H54 (cell line): ENCODE measurements around the gene LYSET.
A peak's percentile ranks its signal among the peaks of the same experiment; 100 is the strongest.

Source experiments
- DNase-seq: peaks from one replicate; pipeline ENCODE4 v3.0.0; 2011; ENCODE audit warnings: low spot score, mixed read lengths; ENCODE audit not compliant: insufficient read length
- FAIRE-seq: peaks from 3 replicates; lab custom pipeline; 2011; peaks lifted over from hg19 to GRCh38; lab: Jason Lieb, UNC
- POLR2A ChIP-seq: IDR thresholded peaks from 2 replicates; pipeline ENCODE4 v1.6.1; 2011; ENCODE audit warnings: low read depth, mild to moderate bottlenecking, low read length

Gene LYSET

DNA sequence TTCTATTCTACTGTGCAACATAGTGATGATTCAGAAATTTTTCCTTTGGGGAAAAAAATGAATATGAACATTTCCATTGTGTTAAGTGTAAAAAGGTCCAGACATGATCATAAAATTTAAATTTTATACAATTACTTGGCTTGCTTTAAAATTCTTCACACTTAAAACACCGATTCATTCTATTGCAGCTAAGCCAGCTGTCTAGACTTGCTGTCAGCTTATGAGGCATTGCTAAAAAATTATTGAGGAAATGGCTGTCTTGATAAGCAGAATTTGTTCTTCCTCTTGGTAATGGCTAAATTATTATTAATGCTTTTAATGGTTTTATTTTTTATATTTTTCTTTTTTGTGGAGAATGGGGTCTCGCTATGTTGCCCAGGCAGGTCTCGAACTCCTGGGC lies 1.8 kb downstream of the LYSET start:
- no peak for DNase-seq
- TF ChIP-seq POLR2A, result no peak
- no peak for FAIRE-seq

GRCh38 chr14:93195316-93195999 lies 10.3 kb downstream of the LYSET start:
- TF ChIP-seq POLR2A, result no peak
- DNase-seq (no peak), FAIRE-seq (no peak)

DNA sequence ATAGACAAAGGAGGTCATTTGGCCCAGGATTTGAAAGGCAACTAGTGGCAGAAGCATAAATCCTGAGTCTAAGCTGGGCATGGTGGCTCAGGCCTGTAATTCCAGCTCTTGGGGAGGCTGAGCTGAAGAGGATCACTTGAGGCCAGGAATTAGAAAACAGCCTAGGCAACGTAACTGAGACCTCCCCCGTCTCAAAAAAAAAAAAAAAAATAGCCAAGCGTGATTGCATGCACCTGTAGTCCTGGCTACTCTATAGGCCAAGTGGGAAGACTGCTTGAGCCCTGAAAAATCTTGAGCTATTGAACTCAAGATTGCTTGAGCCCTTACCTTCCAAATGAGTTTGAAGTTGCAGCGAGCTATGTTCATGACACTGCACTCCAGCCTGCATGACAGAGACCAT lies 13.9 kb downstream of the LYSET start:
- no peak for DNase-seq
- FAIRE-seq, result no peak
- no peak for TF ChIP-seq POLR2A

DNA sequence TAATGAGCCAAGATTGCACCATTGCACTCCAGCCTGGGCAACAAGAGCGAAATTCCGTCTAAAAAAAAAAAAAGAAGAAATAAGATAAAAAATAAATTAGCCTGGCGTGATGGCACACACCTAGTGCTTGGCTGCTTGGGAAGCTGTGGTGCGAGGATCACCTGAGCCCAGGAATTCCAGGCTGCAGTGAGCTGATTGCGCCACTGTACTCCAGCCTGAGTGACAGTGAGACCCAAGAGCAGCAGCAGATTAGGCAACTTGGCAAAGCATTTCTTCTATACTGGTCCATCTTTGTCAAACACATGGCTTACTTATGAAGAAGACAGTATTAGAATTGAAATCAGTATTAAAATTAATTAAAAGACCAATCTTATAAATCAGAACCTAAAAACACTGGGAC lies 15.4 kb downstream of the LYSET start:
- FAIRE-seq, result no peak
- TF ChIP-seq POLR2A, result no peak
- DNase-seq, result no peak

- DNase-seq, result no peak
- TF ChIP-seq POLR2A, result no peak
- no peak for FAIRE-seq
These were observed 16.1 kb downstream of the LYSET start for GRCh38 chr14:93201155-93201704.

DNA sequence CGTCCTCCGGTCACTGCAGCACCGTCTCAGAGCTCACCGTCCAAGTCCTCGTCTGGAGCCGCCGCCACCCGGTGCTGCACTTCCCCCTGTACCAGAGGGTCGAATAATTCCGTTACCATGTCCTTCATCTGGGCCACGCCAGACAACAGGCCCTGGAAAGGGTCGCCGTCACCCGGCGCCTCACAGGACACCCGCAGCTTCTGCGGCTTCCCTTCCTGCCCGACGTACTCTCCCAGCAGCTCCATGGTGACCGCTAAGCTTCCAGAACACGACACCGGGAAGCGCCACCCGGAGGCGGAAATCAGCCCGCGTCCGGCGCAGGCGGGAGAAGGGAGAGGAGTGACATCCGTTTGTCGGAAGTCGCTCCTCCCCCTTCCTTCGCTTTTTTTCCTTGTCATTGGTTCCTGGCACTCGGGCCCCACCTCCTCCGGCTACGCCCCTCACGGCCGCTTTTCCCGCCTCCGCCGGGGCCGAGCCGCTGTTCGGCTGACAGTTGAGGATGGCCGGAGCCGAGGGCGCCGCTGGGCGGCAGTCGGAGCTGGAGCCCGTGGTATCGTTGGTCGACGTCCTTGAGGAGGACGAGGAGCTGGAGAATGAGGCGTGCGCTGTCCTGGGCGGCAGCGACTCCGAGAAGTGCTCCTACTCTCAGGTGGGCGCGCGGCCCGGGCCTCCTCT lies 21.8 kb downstream of the LYSET start, which contains the start of the genes GON7 and UBR7:
GON7 (minus strand) TSS at position 273 of the 675 bp plus-strand sequence; CDS start at position 245, 28 bp downstream.
UBR7 (plus strand) TSS at position 464 of the 675 bp plus-strand sequence; CDS start at position 500, 36 bp downstream.
- peak; percentile 97 for FAIRE-seq
- TF ChIP-seq POLR2A, result peak; percentile 52
- DNase-seq, result peak; percentile 83

DNA sequence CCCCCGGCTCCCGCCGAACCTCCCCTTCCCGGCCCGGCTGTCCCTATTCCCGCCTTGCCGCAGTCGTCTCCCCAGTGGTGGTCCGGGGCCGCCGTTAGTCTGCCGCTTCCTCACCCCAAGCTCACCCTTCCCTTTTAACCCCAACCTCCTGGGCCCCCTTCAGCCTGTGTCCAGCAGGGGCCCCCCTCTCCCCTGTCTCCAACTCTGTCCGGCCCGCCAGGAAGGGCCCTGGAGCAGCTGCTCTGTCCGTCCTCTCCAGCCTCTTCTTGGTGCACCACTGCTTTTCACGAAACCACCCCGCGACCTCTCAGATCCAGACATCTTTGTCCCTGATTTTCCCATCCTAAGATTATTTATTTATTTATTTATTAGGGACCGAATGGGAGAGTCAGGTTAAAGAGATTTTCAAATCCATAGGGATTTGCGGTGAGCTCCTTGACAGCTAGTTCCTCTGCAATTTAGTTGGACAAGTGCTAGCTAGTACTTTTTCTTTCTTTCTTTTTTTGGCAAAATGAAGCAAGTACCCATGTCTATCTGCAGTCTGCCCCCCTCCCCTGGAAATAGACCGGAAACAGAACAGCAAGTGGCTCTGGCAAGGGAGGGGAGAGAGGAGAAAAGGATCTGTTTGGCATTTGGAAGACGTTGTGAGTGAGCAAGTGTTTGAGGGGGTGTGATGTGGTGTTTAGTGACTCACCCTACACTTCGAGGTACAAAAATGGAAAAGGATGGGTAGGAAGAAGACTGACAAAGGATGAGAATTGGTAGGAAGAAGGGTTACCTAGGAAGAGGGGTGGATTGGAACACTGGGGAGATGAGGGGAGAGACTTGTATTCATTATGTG lies 22.6 kb downstream of the LYSET start:
- TF ChIP-seq POLR2A, result no peak
- DNase-seq (peak; percentile 31), FAIRE-seq (peak; percentile 92)

GRCh38 chr14:93212432-93212831 lies 27.3 kb downstream of the LYSET start:
- FAIRE-seq, result no peak
- no peak for DNase-seq
- no peak for TF ChIP-seq POLR2A

- FAIRE-seq (no peak), DNase-seq (no peak)
- TF ChIP-seq POLR2A, result no peak
These were observed 29.5 kb downstream of the LYSET start for GRCh38 chr14:93214598-93214997.

DNA sequence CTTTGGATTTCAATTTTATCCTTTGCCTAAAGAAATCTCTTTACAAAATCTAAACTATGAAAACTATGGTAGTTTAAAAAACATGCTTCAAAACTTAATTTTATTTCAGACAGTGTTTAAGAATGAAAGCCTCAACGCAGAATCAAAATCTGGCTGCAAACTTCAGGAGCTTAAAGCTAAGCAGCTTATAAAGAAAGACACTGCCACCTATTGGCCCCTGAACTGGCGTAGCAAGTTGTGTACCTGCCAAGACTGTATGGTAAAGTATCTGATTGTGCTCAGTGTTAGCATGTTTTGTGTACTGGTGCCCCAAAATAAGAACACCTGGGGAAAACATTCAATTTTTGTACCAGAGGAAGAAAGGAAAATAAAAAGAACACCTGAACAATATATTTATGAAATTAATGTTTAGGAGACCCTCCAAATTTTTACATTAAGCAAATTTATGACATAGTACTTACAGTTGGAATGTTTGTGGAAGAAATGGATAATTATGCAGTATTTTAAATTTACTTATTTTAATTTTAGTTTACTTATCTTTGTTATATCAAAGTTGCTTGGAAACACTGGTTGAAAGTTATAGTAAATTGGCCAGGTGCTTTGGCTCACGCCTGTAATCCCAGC lies 34.1 kb downstream of the LYSET start:
- DNase-seq, result no peak
- TF ChIP-seq POLR2A, result no peak

DNA sequence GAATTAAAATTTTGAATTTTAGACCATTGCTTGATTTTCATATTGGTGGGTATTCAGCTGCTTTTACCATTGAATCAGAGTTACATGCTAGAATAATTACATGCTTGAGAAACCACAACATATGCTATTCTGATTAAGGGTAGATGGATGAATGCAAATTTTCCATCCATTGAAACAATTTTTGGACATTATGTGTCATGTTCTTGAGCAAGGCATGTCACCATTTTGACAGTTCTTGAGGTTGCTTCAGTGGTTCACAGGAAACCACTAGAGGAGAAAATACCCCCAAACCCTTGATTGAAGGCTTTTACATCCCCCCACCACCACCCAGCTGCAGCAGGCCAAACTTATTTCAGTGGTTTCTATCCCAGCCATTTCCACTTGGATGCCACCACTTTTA lies 35.4 kb downstream of the LYSET start:
- FAIRE-seq, result no peak
- TF ChIP-seq POLR2A, result no peak
- DNase-seq, result no peak

More for the DNA sequence above, 34.1 kb downstream of the LYSET start:
- peak; percentile 93 for FAIRE-seq

- no peak for TF ChIP-seq POLR2A
- FAIRE-seq (no peak), DNase-seq (no peak)
These were observed 38.4 kb downstream of the LYSET start for GRCh38 chr14:93223565-93223964.

DNA sequence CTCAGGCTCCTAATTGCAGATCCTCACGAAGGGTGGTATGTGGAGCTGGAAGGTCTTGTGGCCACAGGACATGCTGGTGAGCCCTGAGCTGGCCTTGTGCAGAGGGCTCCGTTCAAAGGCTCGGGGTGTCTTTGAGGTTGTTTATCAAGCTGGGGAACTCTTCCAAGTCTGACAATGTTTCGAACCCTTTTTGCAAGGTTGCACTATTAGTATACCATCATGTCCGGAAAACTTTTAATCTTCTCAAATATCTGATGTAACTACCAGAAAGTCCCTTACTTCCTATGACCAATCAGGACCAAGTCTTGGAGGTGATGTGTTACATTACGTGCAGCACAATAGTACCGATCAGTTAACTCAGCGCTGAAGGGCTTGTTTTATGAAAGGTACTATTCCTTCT lies 43.4 kb downstream of the LYSET start:
- TF ChIP-seq POLR2A, result no peak
- no peak for FAIRE-seq

More for the DNA sequence above, 43.4 kb downstream of the LYSET start:
- no peak for DNase-seq
